IMR-90 (cell line): Measurements from ENCODE around the gene IFT57.

ENCODE experiments used
- BHLHE40 ChIP-seq: fragments of 150-350 bp; IDR thresholded peaks from 2 replicates; pipeline ENCODE4 v1.6.1; 2016; ENCODE audit warnings: mild to moderate bottlenecking, low read depth, low read length
- CEBPB ChIP-seq: IDR thresholded peaks from 2 replicates; pipeline ENCODE4 v1.6.1; 2012; ENCODE audit warnings: low read depth, low read length, improper control_type of control experiment
- CHD1 ChIP-seq: IDR thresholded peaks from 2 replicates; pipeline ENCODE4 v1.6.1; 2012; ENCODE audit warnings: low read depth, low read length, improper control_type of control experiment
- MXI1 ChIP-seq: IDR thresholded peaks from 2 replicates; pipeline ENCODE4 v1.6.1; 2012; ENCODE audit warnings: low read depth, mild to moderate bottlenecking, low read length, moderate library complexity, borderline replicate concordance
- POLR2A ChIP-seq: IDR thresholded peaks from 2 replicates; pipeline ENCODE4 v1.6.1; 2012; ENCODE audit warnings: mild to moderate bottlenecking, low read depth, low read length
- RAD21 ChIP-seq: IDR thresholded peaks from 2 replicates; pipeline ENCODE4 v1.6.1; 2012; ENCODE audit warnings: low read length, improper control_type of control experiment
- RFX5 ChIP-seq: IDR thresholded peaks from 2 replicates; pipeline ENCODE4 v1.8.0; 2012; ENCODE audit warnings: low read depth, mild to moderate bottlenecking, low read length, moderate library complexity
- SMC3 ChIP-seq: fragments of 150-350 bp; IDR thresholded peaks from 2 replicates; pipeline ENCODE4 v1.6.1; 2016; ENCODE audit warnings: low read depth, mild to moderate bottlenecking, antibody characterized with exemption, low read length, moderate library complexity
- TF ChIP-seq, protein P1 (sequence below): conservative IDR thresholded peaks from 2 replicates; pipeline ENCODE4 v1.5.1; 2012; ENCODE audit warnings: mild to moderate bottlenecking, low read depth, low read length, improper control_type of control experiment
- TF ChIP-seq, protein P2 (sequence below): fragments of 150-350 bp; IDR thresholded peaks from 2 replicates; pipeline ENCODE4 v1.6.1; 2016; ENCODE audit warnings: low read depth, mild to moderate bottlenecking, low read length, moderate library complexity, borderline replicate concordance

DNA sequence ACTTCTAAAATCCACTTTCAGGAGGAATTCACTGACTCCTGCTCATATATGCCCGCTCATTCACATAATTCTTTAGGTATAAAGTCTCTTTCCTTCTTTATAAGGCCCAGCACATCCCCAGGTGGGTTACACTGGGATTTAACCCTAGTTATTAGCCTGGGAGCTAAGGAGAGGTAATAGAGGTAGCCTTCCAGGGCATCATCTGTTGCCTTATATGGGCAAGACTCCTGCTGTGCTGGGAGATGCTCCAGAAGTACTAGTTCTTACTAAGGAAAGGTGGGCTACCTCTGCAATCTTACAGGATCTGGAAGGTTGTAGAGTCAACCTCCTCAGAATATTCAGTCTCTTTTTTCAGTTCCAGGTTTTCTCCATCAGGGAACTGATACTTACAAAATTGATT, 13.1 kb upstream of the IFT57 start:
- TF ChIP-seq RFX5 = no peak
- no peak for TF ChIP-seq BHLHE40
- TF ChIP-seq SMC3 = no peak
- TF ChIP-seq CEBPB = no peak
- TF ChIP-seq CHD1 = no peak
- TF ChIP-seq, protein P1, sequence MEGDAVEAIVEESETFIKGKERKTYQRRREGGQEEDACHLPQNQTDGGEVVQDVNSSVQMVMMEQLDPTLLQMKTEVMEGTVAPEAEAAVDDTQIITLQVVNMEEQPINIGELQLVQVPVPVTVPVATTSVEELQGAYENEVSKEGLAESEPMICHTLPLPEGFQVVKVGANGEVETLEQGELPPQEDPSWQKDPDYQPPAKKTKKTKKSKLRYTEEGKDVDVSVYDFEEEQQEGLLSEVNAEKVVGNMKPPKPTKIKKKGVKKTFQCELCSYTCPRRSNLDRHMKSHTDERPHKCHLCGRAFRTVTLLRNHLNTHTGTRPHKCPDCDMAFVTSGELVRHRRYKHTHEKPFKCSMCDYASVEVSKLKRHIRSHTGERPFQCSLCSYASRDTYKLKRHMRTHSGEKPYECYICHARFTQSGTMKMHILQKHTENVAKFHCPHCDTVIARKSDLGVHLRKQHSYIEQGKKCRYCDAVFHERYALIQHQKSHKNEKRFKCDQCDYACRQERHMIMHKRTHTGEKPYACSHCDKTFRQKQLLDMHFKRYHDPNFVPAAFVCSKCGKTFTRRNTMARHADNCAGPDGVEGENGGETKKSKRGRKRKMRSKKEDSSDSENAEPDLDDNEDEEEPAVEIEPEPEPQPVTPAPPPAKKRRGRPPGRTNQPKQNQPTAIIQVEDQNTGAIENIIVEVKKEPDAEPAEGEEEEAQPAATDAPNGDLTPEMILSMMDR = no peak
- TF ChIP-seq RAD21 = no peak
- TF ChIP-seq POLR2A = no peak
- TF ChIP-seq, protein P2, sequence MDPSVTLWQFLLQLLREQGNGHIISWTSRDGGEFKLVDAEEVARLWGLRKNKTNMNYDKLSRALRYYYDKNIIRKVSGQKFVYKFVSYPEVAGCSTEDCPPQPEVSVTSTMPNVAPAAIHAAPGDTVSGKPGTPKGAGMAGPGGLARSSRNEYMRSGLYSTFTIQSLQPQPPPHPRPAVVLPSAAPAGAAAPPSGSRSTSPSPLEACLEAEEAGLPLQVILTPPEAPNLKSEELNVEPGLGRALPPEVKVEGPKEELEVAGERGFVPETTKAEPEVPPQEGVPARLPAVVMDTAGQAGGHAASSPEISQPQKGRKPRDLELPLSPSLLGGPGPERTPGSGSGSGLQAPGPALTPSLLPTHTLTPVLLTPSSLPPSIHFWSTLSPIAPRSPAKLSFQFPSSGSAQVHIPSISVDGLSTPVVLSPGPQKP = no peak
- TF ChIP-seq MXI1 = no peak
